ENCODE data around the gene FXYD2.

FXYD2 gene

DNA sequence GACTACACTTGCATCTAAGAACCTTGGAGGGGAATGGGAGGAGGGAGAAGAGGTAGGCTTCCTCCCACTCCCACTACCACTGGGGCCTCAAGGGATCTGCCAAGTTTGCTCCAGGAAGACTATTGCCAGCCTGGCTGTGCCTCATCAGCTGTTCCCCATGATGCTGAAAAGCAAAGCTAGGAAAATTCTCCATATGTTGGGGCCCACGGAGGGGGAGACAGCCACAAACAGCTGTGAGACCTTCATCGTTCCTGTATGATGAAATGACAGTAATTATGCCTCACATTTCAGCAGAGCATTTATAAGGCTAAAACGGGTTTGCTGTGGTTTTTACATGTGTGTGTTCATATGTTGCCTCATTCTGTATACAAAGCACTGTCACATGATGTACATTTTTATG lies 34.3 kb downstream of the FXYD2 start:
- no peak for FAIRE-seq
- TF ChIP-seq TAF1 (IDR thresholded peaks at IDR 0.05; ENCODE audit: borderline replicate concordance, low read depth, low read length): no peak
- no peak for TF ChIP-seq POLR2A (IDR thresholded peaks at IDR 0.05; ENCODE audit: low read depth, low read length)
- no peak for TF ChIP-seq POLR2AphosphoS5 (IDR thresholded peaks at IDR 0.05; ENCODE audit: low read depth, low read length)
- no peak for DNase-seq (ENCODE audit: insufficient read length)

DNA sequence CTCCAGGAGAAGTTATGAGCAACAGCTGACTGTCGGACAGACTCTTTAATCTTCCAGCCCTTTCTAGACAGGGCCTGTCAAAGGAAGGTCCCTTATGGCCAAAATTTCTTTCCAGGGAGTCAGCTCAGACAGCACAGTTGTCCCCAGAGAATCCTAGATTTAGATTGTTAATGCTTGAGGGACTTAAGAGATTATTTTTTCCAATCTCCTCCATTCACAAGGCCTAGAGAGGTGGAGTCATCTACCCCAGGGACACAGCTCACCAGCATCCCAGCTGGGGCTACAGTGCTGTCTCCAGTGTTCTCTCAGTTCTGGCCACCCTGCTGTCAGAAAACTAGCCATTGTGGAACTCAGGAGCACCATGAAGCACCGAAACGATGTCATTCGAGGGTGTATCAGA lies 35.3 kb downstream of the FXYD2 start:
- no peak for DNase-seq (ENCODE audit: insufficient read length)
- FAIRE-seq: no peak
- TF ChIP-seq POLR2A (IDR thresholded peaks at IDR 0.05; ENCODE audit: low read depth, low read length) (no peak), TAF1 (IDR thresholded peaks at IDR 0.05; ENCODE audit: borderline replicate concordance, low read depth, low read length) (no peak), POLR2AphosphoS5 (IDR thresholded peaks at IDR 0.05; ENCODE audit: low read depth, low read length) (no peak)

DNA sequence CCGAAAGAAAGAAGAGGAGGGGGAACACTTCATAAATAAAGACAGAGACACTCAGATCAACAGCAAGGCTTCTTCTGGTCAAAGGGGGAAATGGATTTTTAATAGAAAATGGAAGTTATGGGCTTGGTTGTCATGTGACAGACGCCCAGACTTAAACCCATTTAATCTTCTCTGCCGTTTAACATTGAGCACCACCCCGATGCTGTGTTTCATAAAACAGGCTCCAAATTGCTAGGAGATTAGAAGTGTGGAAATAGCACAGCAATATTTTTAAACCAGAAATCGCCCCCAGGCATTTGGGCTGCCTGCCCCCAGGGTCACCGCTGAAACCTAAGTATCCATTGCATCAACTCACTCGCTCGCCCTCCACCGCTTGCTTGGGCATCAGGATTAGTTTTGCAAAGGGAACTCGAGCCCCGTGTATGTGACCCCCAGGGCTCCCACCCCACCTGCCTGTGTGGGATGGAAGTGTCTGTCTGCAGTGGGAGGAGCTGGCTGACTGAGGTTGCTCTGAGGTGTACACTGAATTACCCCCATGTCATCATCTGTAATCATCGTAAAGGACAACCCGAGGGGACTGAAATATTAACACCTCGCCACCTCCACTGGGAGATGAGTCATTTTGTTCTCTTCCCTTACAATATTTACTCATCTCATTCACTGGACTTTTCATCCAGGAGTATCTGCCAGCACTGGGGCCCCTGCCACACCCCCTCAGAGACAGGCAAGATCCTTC lies 38.2 kb downstream of the FXYD2 start:
- no peak for TF ChIP-seq POLR2AphosphoS5 (IDR thresholded peaks at IDR 0.05; ENCODE audit: low read depth, low read length)
- no peak for TF ChIP-seq TAF1 (IDR thresholded peaks at IDR 0.05; ENCODE audit: borderline replicate concordance, low read depth, low read length)
- FAIRE-seq: no peak
- DNase-seq (ENCODE audit: insufficient read length): no peak

DNA sequence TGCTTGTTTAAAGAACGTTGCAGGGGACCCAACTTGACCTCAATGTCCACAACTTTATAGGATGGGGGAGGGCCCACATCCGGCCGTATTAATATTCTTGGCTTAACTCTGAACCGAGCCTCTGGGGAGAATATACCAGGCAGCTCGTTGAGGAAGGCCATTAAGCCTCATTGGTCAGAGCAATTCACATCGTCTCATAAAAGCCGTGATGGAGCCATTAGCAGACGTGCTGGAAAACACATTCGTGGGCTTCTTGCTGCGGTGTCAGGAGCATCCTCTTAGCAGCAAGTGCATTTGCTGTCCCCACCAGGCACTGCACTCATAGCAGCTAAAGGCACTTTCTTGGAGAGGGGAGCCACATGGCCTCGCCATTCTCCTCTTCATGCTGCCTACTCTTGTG lies 42.4 kb downstream of the FXYD2 start:
- TF ChIP-seq POLR2A (IDR thresholded peaks at IDR 0.05; ENCODE audit: low read depth, low read length) (no peak), TAF1 (IDR thresholded peaks at IDR 0.05; ENCODE audit: borderline replicate concordance, low read depth, low read length) (no peak), POLR2AphosphoS5 (IDR thresholded peaks at IDR 0.05; ENCODE audit: low read depth, low read length) (no peak)
- DNase-seq (ENCODE audit: insufficient read length): no peak
- no peak for FAIRE-seq

DNA sequence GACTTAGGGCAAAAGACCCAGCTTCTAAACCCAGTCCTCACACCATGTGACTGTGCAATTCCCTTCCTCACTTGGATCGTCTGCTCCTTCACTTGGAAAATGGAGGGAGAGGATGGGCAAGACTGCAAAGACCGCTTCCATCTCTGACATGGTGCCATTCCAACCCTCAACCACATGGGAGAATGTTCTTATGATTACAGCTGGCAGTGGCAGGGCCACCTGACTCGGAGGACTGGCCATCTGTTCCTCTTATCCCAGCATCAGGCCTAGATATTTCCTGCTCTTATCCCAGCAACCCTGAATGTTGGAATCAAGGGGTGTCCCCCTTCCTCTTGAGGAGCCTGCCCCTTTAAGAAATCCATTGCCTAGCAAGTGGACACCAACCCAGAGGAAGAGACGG lies 42.9 kb downstream of the FXYD2 start:
- FAIRE-seq (no peak), DNase-seq (ENCODE audit: insufficient read length) (no peak)
- TF ChIP-seq POLR2A (IDR thresholded peaks at IDR 0.05; ENCODE audit: low read depth, low read length) (no peak), TAF1 (IDR thresholded peaks at IDR 0.05; ENCODE audit: borderline replicate concordance, low read depth, low read length) (no peak), POLR2AphosphoS5 (IDR thresholded peaks at IDR 0.05; ENCODE audit: low read depth, low read length) (no peak)

DNA sequence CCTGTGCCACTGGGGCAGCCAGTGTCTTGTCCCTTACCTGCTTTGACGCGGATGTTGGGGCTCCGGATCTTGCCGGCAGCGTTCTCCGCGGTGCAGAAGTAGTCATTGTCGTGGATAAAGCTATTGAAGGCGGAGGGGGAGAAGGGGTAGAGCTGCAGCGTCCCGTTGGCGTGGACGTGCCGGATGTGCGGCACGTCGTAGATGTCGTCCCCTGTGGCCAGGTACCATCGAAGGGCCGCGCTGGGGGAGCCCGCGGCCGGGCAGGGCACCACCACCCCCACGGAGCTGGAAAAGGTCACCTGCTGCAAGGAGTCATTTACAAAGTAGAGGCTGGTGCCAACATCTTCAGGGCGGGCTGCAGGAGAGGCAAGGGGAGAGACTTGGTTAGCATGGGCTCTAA lies 44.1 kb downstream of the FXYD2 start:
- no peak for FAIRE-seq
- TF ChIP-seq POLR2A (IDR thresholded peaks at IDR 0.05; ENCODE audit: low read depth, low read length) (no peak), TAF1 (IDR thresholded peaks at IDR 0.05; ENCODE audit: borderline replicate concordance, low read depth, low read length) (no peak), POLR2AphosphoS5 (IDR thresholded peaks at IDR 0.05; ENCODE audit: low read depth, low read length) (no peak)

DNA sequence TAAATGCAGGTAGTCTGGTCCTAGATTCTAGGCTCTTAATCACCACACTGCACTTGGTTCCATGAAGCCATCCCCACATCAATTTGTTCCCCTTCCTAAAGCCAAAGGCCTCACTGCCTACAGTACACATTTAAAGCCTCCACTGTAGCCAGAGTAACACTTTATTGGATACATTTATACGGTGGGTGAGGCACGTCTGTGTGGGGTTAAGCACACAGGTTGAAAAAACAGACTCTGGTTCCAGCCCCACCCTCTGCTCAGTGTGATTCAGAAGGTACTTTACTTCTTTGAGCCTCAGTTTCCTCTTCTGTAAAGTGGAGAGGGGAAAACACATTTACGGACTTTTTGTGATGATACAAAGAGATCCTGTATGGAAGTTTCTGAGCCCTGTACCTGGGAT lies 50.0 kb downstream of the FXYD2 start:
- TF ChIP-seq POLR2A (IDR thresholded peaks at IDR 0.05; ENCODE audit: low read depth, low read length) (no peak), POLR2AphosphoS5 (IDR thresholded peaks at IDR 0.05; ENCODE audit: low read depth, low read length) (no peak), TAF1 (IDR thresholded peaks at IDR 0.05; ENCODE audit: borderline replicate concordance, low read depth, low read length) (no peak)
- DNase-seq (ENCODE audit: insufficient read length) (no peak), FAIRE-seq (no peak)

More for the DNA sequence above, 44.1 kb downstream of the FXYD2 start:
- no peak for DNase-seq (ENCODE audit: insufficient read length)

DNA sequence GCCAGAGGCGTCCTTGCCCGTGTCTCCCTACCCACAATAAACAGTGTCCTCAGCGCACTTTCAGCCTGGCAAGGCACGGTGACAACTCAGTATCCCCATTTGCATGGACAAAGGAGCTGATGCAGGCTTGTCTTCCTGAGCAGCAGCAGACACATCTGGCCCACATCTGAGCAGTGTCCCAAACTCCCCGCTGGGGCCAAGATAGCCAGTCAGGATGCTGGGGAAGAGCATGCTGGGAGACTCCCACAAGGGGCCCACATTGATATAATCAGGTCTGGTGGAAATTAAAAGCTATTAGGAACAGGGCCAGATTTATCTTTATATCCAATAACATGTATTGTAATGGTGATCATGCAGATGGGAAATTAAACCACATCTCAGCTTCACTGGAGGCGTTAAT lies 52.2 kb downstream of the FXYD2 start:
- DNase-seq (ENCODE audit: insufficient read length): no peak
- no peak for FAIRE-seq
- TF ChIP-seq POLR2AphosphoS5 (IDR thresholded peaks at IDR 0.05; ENCODE audit: low read depth, low read length): no peak
- no peak for TF ChIP-seq POLR2A (IDR thresholded peaks at IDR 0.05; ENCODE audit: low read depth, low read length)
- TF ChIP-seq TAF1 (IDR thresholded peaks at IDR 0.05; ENCODE audit: borderline replicate concordance, low read depth, low read length): no peak

DNA sequence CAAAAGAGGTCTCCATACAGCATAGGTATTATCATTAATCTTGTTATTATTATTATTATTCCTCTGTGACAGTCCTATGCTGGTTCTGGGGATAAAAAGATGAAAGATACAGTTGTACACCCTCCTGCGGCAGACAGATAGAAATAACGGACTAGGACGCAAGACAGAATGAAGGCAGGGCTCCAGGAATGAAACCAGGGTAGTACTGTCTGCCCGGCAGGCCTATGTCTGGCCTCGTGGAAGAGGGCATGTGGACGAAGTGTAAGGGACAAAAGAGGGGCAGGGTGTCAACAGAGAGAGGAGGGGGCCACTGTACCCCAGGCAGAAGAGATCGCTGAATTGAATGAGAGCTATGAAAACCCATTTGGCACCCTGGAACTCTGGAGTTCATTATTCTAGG lies 52.7 kb downstream of the FXYD2 start:
- DNase-seq (ENCODE audit: insufficient read length): no peak
- no peak for FAIRE-seq
- no peak for TF ChIP-seq POLR2A (IDR thresholded peaks at IDR 0.05; ENCODE audit: low read depth, low read length)
- no peak for TF ChIP-seq TAF1 (IDR thresholded peaks at IDR 0.05; ENCODE audit: borderline replicate concordance, low read depth, low read length)
- TF ChIP-seq POLR2AphosphoS5 (IDR thresholded peaks at IDR 0.05; ENCODE audit: low read depth, low read length): no peak

DNA sequence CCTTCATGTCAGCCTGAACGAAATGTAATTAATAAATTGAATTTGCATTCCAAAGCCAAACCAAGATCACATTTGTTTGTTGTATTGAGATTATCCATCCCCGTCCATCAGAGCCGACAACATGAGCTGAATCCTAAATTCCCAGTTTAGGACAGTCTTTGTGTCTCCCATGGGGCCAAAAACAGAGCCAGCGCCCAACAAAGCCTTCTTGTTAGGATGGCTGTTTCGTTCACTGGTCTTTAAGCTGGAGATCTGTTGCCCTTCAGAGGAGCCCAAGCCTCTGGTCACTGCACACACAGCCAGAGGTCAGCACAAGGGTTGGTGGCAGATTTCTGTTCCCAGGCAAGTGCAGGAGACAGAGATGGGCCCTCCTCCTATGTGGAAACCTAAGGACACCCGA lies 53.3 kb downstream of the FXYD2 start:
- TF ChIP-seq POLR2AphosphoS5 (IDR thresholded peaks at IDR 0.05; ENCODE audit: low read depth, low read length) (no peak), POLR2A (IDR thresholded peaks at IDR 0.05; ENCODE audit: low read depth, low read length) (no peak), TAF1 (IDR thresholded peaks at IDR 0.05; ENCODE audit: borderline replicate concordance, low read depth, low read length) (no peak)
- no peak for DNase-seq (ENCODE audit: insufficient read length)
- no peak for FAIRE-seq

DNA sequence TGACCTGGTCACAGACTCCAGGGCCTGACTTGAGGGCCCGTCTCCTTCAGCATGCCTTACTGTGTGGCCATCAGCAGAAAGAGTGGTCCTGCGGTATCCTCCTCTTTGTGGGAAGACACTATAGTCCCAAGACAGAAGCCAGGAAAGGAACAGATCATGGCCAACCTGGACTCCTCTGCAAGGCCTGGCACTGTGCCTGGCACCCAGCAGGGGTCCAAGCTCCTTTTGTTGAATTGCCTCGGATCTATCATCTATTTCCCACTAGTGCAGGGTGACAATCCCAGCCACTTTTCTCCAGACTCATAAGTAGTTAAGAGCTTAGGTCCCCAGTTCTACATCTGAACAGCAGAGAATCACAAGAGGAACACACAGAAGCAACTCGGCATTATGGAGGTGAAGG lies 54.5 kb downstream of the FXYD2 start:
- FAIRE-seq: no peak
- no peak for TF ChIP-seq POLR2A (IDR thresholded peaks at IDR 0.05; ENCODE audit: low read depth, low read length)
- no peak for TF ChIP-seq POLR2AphosphoS5 (IDR thresholded peaks at IDR 0.05; ENCODE audit: low read depth, low read length)
- TF ChIP-seq TAF1 (IDR thresholded peaks at IDR 0.05; ENCODE audit: borderline replicate concordance, low read depth, low read length): no peak
- no peak for DNase-seq (ENCODE audit: insufficient read length)
